ENCODE results near the gene HAUS7.

Gene HAUS7

DNA sequence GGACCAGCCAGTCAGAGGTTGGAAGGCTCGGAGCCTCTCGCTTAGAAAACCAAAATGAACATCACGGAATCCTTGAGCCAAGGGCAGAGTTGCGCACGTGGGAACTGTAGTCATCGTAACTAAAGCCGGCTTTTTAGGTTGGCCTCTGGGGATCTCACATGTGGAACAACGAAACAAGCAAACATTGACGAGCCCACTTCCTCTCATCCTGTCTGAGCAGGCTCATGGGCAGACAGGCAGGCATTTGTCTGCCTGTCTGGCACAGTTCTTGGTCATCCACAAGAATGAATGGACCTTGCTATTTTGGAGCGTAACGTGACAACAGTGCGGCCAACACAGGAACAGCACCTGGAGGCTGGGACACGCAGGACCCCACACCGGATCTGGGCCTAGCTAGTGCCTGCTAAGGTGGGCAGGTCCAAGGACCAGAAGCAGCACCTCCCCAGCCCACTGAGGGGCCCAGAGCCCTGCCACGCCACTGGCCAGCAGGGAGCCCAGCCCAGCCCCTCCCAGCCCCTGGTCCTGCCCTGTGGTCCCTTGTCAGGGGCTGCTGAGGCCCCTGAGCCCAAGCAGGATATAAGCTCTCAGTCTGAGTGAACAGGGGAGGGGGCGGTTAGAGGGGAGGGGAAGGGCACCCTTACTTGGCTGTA is 15.3 kb downstream of the HAUS7 start:
- Histone ChIP-seq H3K4me3 (ENCODE audit: low read depth, low read length) (no peak overlapping the region), H3K36me3 (no peaks in the 10 kb centered on the region; the same call in 1 of the 2 replicates), H3K9me3 (no peaks in the 10 kb centered on the region), H3K4me1 (no peaks in the 10 kb centered on the region), H3K27me3 (no peaks in the 10 kb centered on the region)
- DNase-seq, result no peak
- TF ChIP-seq, protein P1, sequence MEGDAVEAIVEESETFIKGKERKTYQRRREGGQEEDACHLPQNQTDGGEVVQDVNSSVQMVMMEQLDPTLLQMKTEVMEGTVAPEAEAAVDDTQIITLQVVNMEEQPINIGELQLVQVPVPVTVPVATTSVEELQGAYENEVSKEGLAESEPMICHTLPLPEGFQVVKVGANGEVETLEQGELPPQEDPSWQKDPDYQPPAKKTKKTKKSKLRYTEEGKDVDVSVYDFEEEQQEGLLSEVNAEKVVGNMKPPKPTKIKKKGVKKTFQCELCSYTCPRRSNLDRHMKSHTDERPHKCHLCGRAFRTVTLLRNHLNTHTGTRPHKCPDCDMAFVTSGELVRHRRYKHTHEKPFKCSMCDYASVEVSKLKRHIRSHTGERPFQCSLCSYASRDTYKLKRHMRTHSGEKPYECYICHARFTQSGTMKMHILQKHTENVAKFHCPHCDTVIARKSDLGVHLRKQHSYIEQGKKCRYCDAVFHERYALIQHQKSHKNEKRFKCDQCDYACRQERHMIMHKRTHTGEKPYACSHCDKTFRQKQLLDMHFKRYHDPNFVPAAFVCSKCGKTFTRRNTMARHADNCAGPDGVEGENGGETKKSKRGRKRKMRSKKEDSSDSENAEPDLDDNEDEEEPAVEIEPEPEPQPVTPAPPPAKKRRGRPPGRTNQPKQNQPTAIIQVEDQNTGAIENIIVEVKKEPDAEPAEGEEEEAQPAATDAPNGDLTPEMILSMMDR (IDR thresholded peaks at IDR 0.05; ENCODE audit: low read depth, low read length), result no peak

DNA sequence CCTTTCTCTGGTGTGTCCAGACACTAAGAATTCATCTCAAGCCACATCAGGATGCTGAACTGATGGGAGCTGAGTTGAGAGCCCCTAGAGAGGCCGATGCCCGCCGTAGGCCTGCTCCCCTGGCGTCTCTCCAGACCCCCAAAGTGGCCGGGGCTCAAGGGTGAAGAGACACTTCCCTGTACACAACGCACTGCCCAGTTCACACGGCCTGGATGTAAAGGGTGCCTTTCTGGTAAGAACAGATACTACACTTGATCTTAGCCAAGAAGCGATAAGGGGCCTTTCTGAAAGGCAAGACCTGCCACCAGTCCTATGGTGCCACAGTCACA is 19.5 kb downstream of the HAUS7 start:
- Histone ChIP-seq H3K4me1 (no peaks in the 10 kb centered on the region), H3K36me3 (no peaks in the 10 kb centered on the region), H3K27me3 (no peaks in the 10 kb centered on the region), H3K9me3 (no peaks in the 10 kb centered on the region), H3K4me3 (ENCODE audit: low read depth, low read length) (no peak overlapping the region)
- no peak for DNase-seq
- TF ChIP-seq, protein P1 (IDR thresholded peaks at IDR 0.05; ENCODE audit: low read depth, low read length), result no peak

DNA sequence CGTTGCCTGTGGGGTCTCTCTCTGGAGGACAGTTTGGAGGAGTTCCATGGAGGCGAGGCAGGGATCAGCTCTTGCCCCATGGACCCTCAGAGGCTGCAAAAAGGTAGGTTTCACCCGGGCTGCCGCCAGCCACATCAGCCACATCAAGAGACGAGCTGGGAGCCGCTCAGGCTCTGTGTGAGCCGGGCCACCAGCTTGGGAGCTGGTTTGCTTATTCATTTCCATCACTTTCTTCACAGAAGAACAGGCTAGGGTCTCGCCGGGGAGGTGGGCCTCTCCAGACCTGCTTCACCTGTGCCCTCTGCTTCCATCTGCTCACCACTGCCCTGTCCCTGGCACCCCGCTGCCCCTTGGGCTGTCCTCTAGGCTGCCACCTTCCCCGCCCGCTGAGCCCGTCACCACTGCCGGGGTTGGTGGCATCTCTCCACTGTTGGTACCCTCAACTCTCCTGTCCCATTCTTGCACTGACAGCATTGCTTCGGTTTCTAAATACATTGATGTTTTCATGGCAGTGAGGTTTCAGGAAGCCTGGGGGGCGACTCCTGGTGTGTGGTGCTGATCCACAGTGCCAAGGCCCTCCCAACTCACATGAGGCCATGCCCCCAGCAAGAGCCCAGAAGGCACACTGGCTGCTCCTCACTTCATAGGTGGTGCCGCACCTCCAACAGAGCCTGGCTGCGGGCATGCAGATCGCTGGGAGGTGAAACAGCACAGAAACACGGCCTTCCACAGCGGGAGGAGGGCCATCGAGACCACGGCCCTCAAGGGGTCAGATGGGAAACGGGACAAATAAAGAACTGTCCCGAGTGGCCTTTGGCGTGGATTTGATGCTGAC is 20.0 kb downstream of the HAUS7 start:
- Histone ChIP-seq H3K9me3 (no peaks in the 10 kb centered on the region), H3K27me3 (no peaks in the 10 kb centered on the region), H3K4me1 (no peaks in the 10 kb centered on the region), H3K4me3 (ENCODE audit: low read depth, low read length) (no peak overlapping the region), H3K36me3 (no peaks in the 10 kb centered on the region)
- DNase-seq, result no peak
- TF ChIP-seq, protein P1 (IDR thresholded peaks at IDR 0.05; ENCODE audit: low read depth, low read length), result no peak

DNA sequence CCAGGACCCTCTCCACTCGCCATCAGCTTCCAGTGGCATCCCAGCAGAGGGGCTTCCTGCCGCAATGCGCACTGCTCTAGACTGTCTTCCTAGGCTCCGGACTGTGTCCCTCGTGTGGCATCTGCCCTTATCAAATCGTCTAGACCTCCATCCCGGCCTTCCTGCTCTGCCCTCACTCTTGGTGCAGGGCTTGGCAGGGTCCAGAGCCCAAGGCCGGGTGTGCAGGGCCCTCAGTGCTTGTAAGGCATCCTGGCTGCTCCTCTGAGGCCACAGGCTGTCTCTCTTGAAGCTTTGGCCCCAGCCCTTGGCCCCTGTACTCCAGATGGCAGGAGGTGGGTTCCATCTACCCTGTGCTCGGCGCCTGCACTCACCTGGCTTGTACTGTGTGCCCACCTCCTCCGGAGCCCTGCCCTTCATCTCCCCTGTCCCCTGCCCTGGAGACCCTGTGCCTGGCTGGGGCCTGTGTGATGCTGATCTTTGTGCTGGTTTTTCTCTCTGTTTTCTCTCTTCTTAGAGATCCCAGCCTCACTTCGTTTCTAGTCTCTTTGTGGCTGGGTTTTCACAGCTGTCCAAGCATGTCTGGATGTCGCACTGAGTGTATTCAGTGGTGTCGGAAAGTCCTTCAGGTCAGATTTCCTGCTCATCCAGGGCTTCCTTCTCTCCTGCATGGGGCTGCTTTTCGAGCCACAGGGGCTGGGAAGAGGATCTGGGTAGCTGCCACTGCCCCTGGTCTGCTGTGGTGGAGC is 20.8 kb downstream of the HAUS7 start:
- Histone ChIP-seq H3K9me3 (no peaks in the 10 kb centered on the region), H3K4me1 (no peaks in the 10 kb centered on the region), H3K27me3 (no peaks in the 10 kb centered on the region), H3K4me3 (ENCODE audit: low read depth, low read length) (no peak overlapping the region), H3K36me3 (no peaks in the 10 kb centered on the region)
- TF ChIP-seq, protein P1 (IDR thresholded peaks at IDR 0.05; ENCODE audit: low read depth, low read length), result no peak
- no peak for DNase-seq

DNA sequence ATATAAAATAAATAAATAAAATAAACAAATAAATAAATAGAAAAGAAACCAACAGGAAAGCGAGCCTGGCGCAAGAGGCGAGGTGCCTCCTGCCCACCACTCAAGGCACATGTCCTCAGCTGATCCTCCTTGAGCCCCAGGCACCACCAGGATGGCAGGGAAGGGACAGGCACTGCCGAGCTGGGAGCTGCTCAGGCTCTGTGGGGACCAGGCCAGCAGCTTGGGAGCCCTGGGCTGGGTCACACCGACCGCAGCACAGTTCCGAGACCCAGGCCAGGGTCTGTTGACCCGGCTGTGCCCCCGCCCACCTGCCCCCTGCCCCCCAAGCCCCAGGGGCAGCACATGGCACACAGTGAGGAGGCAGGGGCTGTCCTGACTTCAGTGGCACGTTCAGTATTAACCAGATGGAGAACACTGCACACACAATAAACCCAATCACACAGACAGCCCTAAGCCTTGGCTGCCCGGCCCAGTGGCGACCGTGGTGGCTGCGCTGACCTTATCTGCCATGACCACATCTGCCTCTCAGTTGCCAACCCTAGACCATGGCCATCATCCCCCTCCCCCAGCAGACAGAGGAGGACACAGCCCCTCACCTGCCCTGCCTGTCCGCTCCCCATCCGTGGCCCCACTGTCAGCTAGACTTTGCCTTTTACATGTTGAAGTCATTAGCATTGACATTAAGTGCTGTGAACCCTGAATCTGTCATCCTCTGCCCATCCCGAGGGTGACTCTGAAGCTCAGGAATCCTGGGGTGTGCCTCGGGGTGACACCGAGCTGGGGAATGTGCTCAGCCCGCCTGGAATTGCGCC is 21.6 kb downstream of the HAUS7 start:
- TF ChIP-seq, protein P1 (IDR thresholded peaks at IDR 0.05; ENCODE audit: low read depth, low read length), result no peak
- H3K27me3 ChIP-seq, result no peaks in the 10 kb centered on the region
- no peaks in the 10 kb centered on the region for H3K36me3 ChIP-seq
- H3K4me3 ChIP-seq (ENCODE audit: low read depth, low read length), result no peak overlapping the region
- H3K4me1 ChIP-seq, result no peaks in the 10 kb centered on the region
- no peak for DNase-seq
- H3K9me3 ChIP-seq, result no peaks in the 10 kb centered on the region
